Retinal pigment epithelial cell (primary cell): ENCODE results near the gene RAB30.

Experiments
- DNase-seq: peaks from one replicate; pipeline ENCODE4 v3.0.0-alpha.2; 2010; ENCODE audit warnings: low read depth
- H3K4me3 ChIP-seq: 2 replicates; pipeline ENCODE4 v1.5.1; 2011; ENCODE audit warnings: mild to moderate bottlenecking, low read length, control low read depth, moderate library complexity
- TF ChIP-seq, protein P1 (sequence below): conservative IDR thresholded peaks from 2 replicates; pipeline ENCODE4 v1.5.1; 2011; ENCODE audit warnings: low read depth, low read length, control low read depth, inconsistent platforms

Gene RAB30

DNA sequence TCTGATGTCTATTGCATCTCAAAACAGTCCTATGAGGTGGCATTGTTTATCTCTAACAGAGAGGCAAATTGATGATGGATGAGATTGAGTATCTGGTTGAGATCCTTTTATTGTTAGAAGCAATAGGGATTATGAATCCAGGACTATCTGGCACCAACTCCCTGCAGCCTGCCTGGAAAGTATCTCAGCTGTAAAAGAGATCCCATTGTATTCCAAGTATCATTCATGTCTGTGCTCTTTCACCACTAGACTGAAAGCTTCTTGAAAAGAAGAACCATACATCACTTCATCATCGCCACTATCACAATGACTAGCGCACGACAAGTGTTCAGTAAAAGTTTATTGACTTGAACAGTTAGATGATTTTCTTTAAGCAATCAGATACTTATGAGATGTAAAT is 43.3 kb upstream of the RAB30 start:
- TF ChIP-seq, protein P1, sequence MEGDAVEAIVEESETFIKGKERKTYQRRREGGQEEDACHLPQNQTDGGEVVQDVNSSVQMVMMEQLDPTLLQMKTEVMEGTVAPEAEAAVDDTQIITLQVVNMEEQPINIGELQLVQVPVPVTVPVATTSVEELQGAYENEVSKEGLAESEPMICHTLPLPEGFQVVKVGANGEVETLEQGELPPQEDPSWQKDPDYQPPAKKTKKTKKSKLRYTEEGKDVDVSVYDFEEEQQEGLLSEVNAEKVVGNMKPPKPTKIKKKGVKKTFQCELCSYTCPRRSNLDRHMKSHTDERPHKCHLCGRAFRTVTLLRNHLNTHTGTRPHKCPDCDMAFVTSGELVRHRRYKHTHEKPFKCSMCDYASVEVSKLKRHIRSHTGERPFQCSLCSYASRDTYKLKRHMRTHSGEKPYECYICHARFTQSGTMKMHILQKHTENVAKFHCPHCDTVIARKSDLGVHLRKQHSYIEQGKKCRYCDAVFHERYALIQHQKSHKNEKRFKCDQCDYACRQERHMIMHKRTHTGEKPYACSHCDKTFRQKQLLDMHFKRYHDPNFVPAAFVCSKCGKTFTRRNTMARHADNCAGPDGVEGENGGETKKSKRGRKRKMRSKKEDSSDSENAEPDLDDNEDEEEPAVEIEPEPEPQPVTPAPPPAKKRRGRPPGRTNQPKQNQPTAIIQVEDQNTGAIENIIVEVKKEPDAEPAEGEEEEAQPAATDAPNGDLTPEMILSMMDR, result no peak
- no peak for DNase-seq
- H3K4me3 ChIP-seq, result no peak overlapping the region

DNA sequence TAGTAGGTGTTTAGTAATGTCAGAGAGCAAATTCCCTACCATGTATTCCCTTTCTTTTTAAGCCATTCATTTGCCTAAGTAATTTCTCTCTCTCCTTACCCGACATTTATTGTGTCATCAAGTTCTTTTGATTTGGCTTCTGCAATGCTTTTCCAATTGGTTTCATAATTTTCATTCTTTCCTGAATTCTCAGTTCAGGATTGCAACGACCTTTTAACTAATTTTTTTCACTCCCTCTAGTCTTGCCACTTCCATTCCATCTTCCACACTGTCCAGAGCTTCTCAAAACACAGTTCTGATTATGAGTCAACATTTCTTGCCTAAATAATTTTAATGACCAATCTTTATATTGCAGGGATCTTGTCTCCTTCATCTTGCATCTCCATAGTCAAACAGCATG is 41.2 kb upstream of the RAB30 start:
- no peak overlapping the region for H3K4me3 ChIP-seq
- TF ChIP-seq, protein P1, result no peak
- DNase-seq, result no peak

DNA sequence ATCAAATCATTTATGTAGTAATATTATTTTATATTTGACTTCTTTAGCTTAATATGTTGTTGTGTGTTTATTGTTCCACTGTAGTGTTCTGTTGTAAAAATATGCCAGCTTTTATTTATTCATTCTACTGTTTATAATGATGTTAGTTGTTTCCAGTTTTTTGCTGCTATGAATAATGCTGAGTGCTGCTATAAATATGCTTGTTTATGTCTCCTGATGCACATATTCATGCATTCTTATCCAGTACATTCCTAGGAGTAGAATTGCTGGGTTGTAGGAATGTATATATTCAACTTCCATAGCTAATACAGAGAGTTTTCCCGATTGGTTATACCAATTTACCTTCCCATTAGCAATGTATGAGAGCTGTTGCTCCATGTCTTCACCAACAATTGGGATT is 33.5 kb upstream of the RAB30 start:
- no peak overlapping the region for H3K4me3 ChIP-seq
- TF ChIP-seq, protein P1, result no peak
- no peak for DNase-seq

DNA sequence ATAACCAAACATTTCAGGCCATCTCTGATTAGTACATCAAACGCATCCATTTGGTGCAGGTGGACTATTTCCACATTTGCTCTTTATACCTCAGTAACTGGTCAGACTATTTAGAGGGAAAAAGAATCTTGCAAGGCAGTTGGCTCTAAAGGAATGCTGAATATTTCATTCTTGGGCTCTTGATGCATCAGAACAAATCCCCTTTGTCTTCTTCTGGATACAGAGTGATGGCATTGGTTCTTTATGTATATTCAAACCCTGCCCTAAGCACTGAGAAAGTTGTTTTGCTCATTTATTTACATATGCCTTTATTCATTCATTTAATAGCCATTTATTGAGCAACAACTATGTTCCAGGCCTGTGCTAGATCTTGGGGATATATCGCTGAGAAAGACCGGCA is 31.1 kb upstream of the RAB30 start:
- H3K4me3 ChIP-seq, result no peak overlapping the region
- TF ChIP-seq, protein P1, result no peak
- no peak for DNase-seq

DNA sequence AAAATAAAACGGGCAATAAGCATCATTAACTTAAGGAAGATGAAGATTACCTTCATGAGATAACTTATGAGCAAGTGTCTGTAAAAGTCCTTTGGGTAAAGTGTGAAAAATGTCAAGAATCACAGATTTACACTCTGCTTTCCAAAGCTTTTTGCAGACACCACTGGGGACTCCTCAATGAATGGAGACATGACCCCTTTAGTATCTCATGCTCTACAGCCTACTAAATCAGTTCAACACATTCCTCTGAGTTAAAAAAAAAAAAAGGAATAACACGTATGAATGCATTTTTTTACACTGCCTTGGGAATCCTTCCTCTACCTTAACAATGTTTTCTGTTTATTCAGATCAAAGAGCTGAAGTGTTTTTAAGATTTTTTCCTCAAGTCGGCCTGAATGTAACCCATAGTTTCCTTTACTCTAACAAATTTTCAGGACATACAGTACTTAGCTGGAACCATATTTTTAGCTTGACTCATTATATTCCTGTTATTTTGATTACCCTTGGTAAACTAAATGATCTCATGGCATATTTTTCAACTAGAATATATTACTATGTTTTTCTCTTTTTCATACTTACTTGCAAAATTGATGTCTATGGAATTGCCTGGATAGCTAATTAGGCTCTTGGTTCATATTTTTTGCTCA is 25.9 kb upstream of the RAB30 start:
- TF ChIP-seq, protein P1, result no peak
- DNase-seq, result no peak
- H3K4me3 ChIP-seq, result no peak overlapping the region

DNA sequence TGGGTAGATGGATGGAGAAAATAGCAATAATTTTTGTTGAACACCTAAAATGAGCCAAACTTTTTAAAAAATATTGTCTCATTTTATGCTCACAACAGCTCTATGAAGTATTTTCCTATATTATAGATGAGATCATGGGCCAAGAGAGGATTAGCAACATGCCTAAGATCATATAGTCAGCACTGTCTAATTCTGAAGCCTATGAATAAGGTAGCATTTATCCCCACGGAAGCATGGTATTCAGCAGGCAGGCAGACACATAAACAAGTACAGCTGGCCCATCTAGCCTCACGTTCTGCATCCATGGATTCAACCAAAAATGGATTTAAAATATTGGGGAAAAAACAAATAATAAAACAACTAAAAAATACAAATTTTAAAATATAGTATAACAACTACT is 21.9 kb upstream of the RAB30 start:
- no peak for DNase-seq
- no peak overlapping the region for H3K4me3 ChIP-seq
- TF ChIP-seq, protein P1, result no peak
